BE2C (cell line): Measurements from ENCODE around the gene SLC17A8.

Experiments used
- DNase-seq: peaks from one replicate; pipeline ENCODE4 v3.0.0-alpha.2; 2020
- H3K27me3 ChIP-seq: fragments of 250-450 bp; sonication (Bioruptor Pico); 2 replicates; pipeline ENCODE4 v1.5.1; 2020; ENCODE audit warnings: mild to moderate bottlenecking
- H3K36me3 ChIP-seq: fragments of 250-450 bp; sonication (Bioruptor Pico); 2 replicates; pipeline ENCODE4 v1.5.1; 2020; ENCODE audit warnings: mild to moderate bottlenecking
- H3K4me1 ChIP-seq: fragments of 250-450 bp; sonication (Bioruptor Pico); 2 replicates; pipeline ENCODE4 v1.5.1; 2020
- H3K4me3 ChIP-seq: 2 replicates; pipeline ENCODE4 v1.5.1; 2011; ENCODE audit warnings: low read depth, low read length
- H3K9me3 ChIP-seq: fragments of 250-450 bp; sonication (Bioruptor Pico); 2 replicates; pipeline ENCODE4 v1.5.1; 2020
- CTCF ChIP-seq: IDR thresholded peaks from 2 replicates; pipeline ENCODE4 v1.5.1; 2012; ENCODE audit warnings: mild to moderate bottlenecking, low read depth, low read length

SLC17A8 gene

GRCh38 chr12:100437038-100437841 lies 80.4 kb downstream of the SLC17A8 start:
- no peak for TF ChIP-seq CTCF
- Histone ChIP-seq H3K27me3 (no peaks in the 10 kb centered on the region), H3K36me3 (no peaks in the 10 kb centered on the region), H3K4me1 (no peaks in the 10 kb centered on the region), H3K4me3 (no peak overlapping the region), H3K9me3 (no peaks in the 10 kb centered on the region)
- DNase-seq = no peak

GRCh38 chr12:100439797-100440196 lies 82.9 kb downstream of the SLC17A8 start:
- no peaks in the 10 kb centered on the region for H3K9me3 ChIP-seq
- no peaks in the 10 kb centered on the region for H3K36me3 ChIP-seq
- H3K4me1 ChIP-seq = no peaks in the 10 kb centered on the region
- H3K27me3 ChIP-seq = no peaks in the 10 kb centered on the region
- DNase-seq = no peak
- no peak for TF ChIP-seq CTCF
- no peak overlapping the region for H3K4me3 ChIP-seq

GRCh38 chr12:100442403-100442802 lies 85.5 kb downstream of the SLC17A8 start:
- H3K27me3 ChIP-seq = no peaks in the 10 kb centered on the region
- H3K9me3 ChIP-seq = no peaks in the 10 kb centered on the region
- H3K4me3 ChIP-seq = no peak overlapping the region
- H3K36me3 ChIP-seq = no peaks in the 10 kb centered on the region
- TF ChIP-seq CTCF = no peak
- H3K4me1 ChIP-seq = no peaks in the 10 kb centered on the region
- DNase-seq = no peak

- no peak for TF ChIP-seq CTCF
- no peaks in the 10 kb centered on the region for H3K9me3 ChIP-seq
- no peaks in the 10 kb centered on the region for H3K36me3 ChIP-seq
- DNase-seq = no peak
- no peaks in the 10 kb centered on the region for H3K4me1 ChIP-seq
- no peak overlapping the region for H3K4me3 ChIP-seq
- no peaks in the 10 kb centered on the region for H3K27me3 ChIP-seq
These were observed 86.6 kb downstream of the SLC17A8 start for GRCh38 chr12:100443434-100443833.

GRCh38 chr12:100445081-100445481 lies 88.2 kb downstream of the SLC17A8 start:
- no peak for DNase-seq

More at GRCh38 chr12:100445081-100445481, 88.2 kb downstream of the SLC17A8 start:
- Histone ChIP-seq H3K9me3 (no peaks in the 10 kb centered on the region), H3K4me3 (no peak overlapping the region), H3K36me3 (no peaks in the 10 kb centered on the region), H3K4me1 (no peaks in the 10 kb centered on the region), H3K27me3 (no peaks in the 10 kb centered on the region)
- TF ChIP-seq CTCF = no peak
